CD4-positive, alpha-beta T cell treated with Interleukin-1 beta for 1 hour (primary cell): ENCODE results near the gene MYH7.

Experiments used
- DNase-seq, 2 donors: peaks; one replicate each; pipeline ENCODE4 v3.0.0-alpha.2; 2020 to 2022

Gene MYH7

GRCh38 chr14:23385642-23386265 lies 49.7 kb downstream of the MYH7 start:
- no peak for DNase-seq

- no peak for DNase-seq
Measured at GRCh38 chr14:23385244-23385641, 50.2 kb downstream of the MYH7 start.

- DNase-seq: no peak
Measured at GRCh38 chr14:23384364-23385080, 50.9 kb downstream of the MYH7 start.

GRCh38 chr14:23382731-23383440 lies 52.6 kb downstream of the MYH7 start:
- DNase-seq: no peak

- no peak for DNase-seq
Measured at GRCh38 chr14:23382276-23382675, 53.2 kb downstream of the MYH7 start.

- DNase-seq: no peak
Measured at GRCh38 chr14:23381871-23382270, 53.6 kb downstream of the MYH7 start.

GRCh38 chr14:23380976-23381375 lies 54.5 kb downstream of the MYH7 start:
- DNase-seq: no peak

- no peak for DNase-seq
Measured at GRCh38 chr14:23380197-23380914, 55.1 kb downstream of the MYH7 start.

GRCh38 chr14:23379366-23380196 lies 55.9 kb downstream of the MYH7 start:
- peak; percentile 62 to 71 for DNase-seq

GRCh38 chr14:23378612-23379220 lies 56.7 kb downstream of the MYH7 start:
- DNase-seq: no peak

GRCh38 chr14:23377573-23378563 lies 57.6 kb downstream of the MYH7 start:
- no peak for DNase-seq

- no peak for DNase-seq
Measured at GRCh38 chr14:23377198-23377550, 58.3 kb downstream of the MYH7 start.

GRCh38 chr14:23376482-23377197 lies 58.8 kb downstream of the MYH7 start, which contains the start of gene CMTM5:
Gene CMTM5, plus strand, starts transcription at chr14:23377046. Its CDS starts 206 bp downstream, at chr14:23377252.
- no peak for DNase-seq

GRCh38 chr14:23375527-23376251 lies 59.8 kb downstream of the MYH7 start:
- no peak for DNase-seq

- no peak for DNase-seq
Measured at GRCh38 chr14:23373041-23373440, 62.4 kb downstream of the MYH7 start.

GRCh38 chr14:23372509-23372908 lies 63.0 kb downstream of the MYH7 start, which contains the start of gene IL25:
Gene IL25, plus strand, starts transcription at chr14:23372809.
- DNase-seq: no peak

GRCh38 chr14:23371865-23372264 lies 63.6 kb downstream of the MYH7 start:
- no peak for DNase-seq

- DNase-seq: no peak
Measured at GRCh38 chr14:23370221-23370620, 65.2 kb downstream of the MYH7 start.

- no peak for DNase-seq
Measured at GRCh38 chr14:23366426-23366921, 69.0 kb downstream of the MYH7 start.
